HG03558 (cell line): ENCODE measurements around the gene ARHGAP15.

Experiments used
- ATAC-seq: cut with Tn5 transposase; IDR thresholded peaks from one replicate; pipeline ENCODE4 v1.9.1; 2021; ENCODE audit warnings: moderate number of reproducible peaks; ENCODE audit not compliant: unreplicated experiment; ENCODE audit errors: extremely low read depth

ARHGAP15 gene

GRCh38 chr2:143329288-143329687 is 200.1 kb downstream of the ARHGAP15 start:
- no peak for ATAC-seq

- no peak for ATAC-seq
Observed at GRCh38 chr2:143333168-143333791, 204.1 kb downstream of the ARHGAP15 start.

- ATAC-seq: no peak
Observed at GRCh38 chr2:143333847-143334246, 204.6 kb downstream of the ARHGAP15 start.

- ATAC-seq: no peak
Observed at GRCh38 chr2:143334837-143335236, 205.6 kb downstream of the ARHGAP15 start.

GRCh38 chr2:143336719-143337210 is 207.5 kb downstream of the ARHGAP15 start:
- ATAC-seq: no peak

GRCh38 chr2:143341478-143341877 is 212.3 kb downstream of the ARHGAP15 start:
- no peak for ATAC-seq

GRCh38 chr2:143344780-143345179 is 215.6 kb downstream of the ARHGAP15 start:
- no peak for ATAC-seq

GRCh38 chr2:143345887-143346787 is 216.9 kb downstream of the ARHGAP15 start:
- ATAC-seq: no peak

- no peak for ATAC-seq
Observed at GRCh38 chr2:143347271-143347695, 218.1 kb downstream of the ARHGAP15 start.

GRCh38 chr2:143347901-143348414 is 218.7 kb downstream of the ARHGAP15 start:
- ATAC-seq: no peak

- ATAC-seq: no peak
Observed at GRCh38 chr2:143354050-143354750, 225.0 kb downstream of the ARHGAP15 start.

- ATAC-seq: no peak
Observed at GRCh38 chr2:143355870-143356269, 226.7 kb downstream of the ARHGAP15 start.

- no peak for ATAC-seq
Observed at GRCh38 chr2:143356336-143356735, 227.1 kb downstream of the ARHGAP15 start.

GRCh38 chr2:143356736-143357446 is 227.7 kb downstream of the ARHGAP15 start:
- ATAC-seq: no peak

- ATAC-seq: no peak
Observed at GRCh38 chr2:143357966-143358365, 228.7 kb downstream of the ARHGAP15 start.

GRCh38 chr2:143361346-143361745 is 232.1 kb downstream of the ARHGAP15 start:
- ATAC-seq: no peak

GRCh38 chr2:143371616-143372015 is 242.4 kb downstream of the ARHGAP15 start:
- no peak for ATAC-seq

GRCh38 chr2:143375384-143375880 is 246.2 kb downstream of the ARHGAP15 start:
- no peak for ATAC-seq

GRCh38 chr2:143378996-143379395 is 249.8 kb downstream of the ARHGAP15 start:
- ATAC-seq: no peak

GRCh38 chr2:143379955-143380354 is 250.7 kb downstream of the ARHGAP15 start:
- no peak for ATAC-seq
